Retinal pigment epithelial cell (primary cell): Measurements from ENCODE around the gene ZMAT5.

Experiments
- DNase-seq: peaks from one replicate; pipeline ENCODE4 v3.0.0-alpha.2; 2010; ENCODE audit warnings: low read depth
- H3K4me3 ChIP-seq: 2 replicates; pipeline ENCODE4 v1.5.1; 2011; ENCODE audit warnings: mild to moderate bottlenecking, low read length, control low read depth, moderate library complexity
- CTCF ChIP-seq: conservative IDR thresholded peaks from 2 replicates; pipeline ENCODE4 v1.5.1; 2011; ENCODE audit warnings: low read depth, low read length, control low read depth, inconsistent platforms

Gene ZMAT5

GRCh38 chr22:29753808-29754657 lies 12.8 kb downstream of the ZMAT5 start:
- DNase-seq, result no peak
- H3K4me3 ChIP-seq, result no peak overlapping the region
- no peak for TF ChIP-seq CTCF

GRCh38 chr22:29751669-29752068 lies 15.1 kb downstream of the ZMAT5 start:
- no peak overlapping the region for H3K4me3 ChIP-seq
- DNase-seq, result no peak
- no peak for TF ChIP-seq CTCF

GRCh38 chr22:29750559-29751538 lies 16.0 kb downstream of the ZMAT5 start:
- DNase-seq, result no peak
- TF ChIP-seq CTCF, result no peak
- no peak overlapping the region for H3K4me3 ChIP-seq

- DNase-seq, result no peak
- TF ChIP-seq CTCF, result no peak
- H3K4me3 ChIP-seq, result no peak overlapping the region
These were observed 16.8 kb downstream of the ZMAT5 start for GRCh38 chr22:29750029-29750428.

- H3K4me3 ChIP-seq, result no peak overlapping the region
- no peak for DNase-seq
- TF ChIP-seq CTCF, result no peak
These were observed 18.4 kb downstream of the ZMAT5 start for GRCh38 chr22:29748248-29748893.

GRCh38 chr22:29747832-29748231 lies 19.0 kb downstream of the ZMAT5 start:
- H3K4me3 ChIP-seq, result no peak overlapping the region
- no peak for TF ChIP-seq CTCF
- no peak for DNase-seq
